H1 (cell line): ENCODE results near the gene GRK6. TPM values are rescaled to one million over a fixed set of nuclear protein-coding genes. Genes with fewer than 3 reads are reported as not detected.

Source experiments
- CTCF ChIA-PET: fragments of 300-600 bp; sonication (Branson Sonifier 250); formaldehyde crosslinking; loops from one replicate; lab custom pipeline; 2021; ENCODE audit not compliant: partially characterized antibody; lab: Charles Lee
- POLR2A ChIA-PET: fragments of 300-600 bp; sonication (Branson Sonifier 250); formaldehyde crosslinking; loops from one replicate; lab custom pipeline; 2021; ENCODE audit warnings: inconsistent platforms; ENCODE audit not compliant: partially characterized antibody; lab: Charles Lee
- DNase-seq, 2 experiments: peaks; one replicate each; pipeline versions ENCODE4 v3.0.0 to v3.0.0-alpha.2; 2010 to 2022; ENCODE audit warnings: low spot score in 2 of 2, low read depth in 1 of 2, mixed read lengths in 1 of 2
- FAIRE-seq: peaks from 2 replicates; lab custom pipeline; 2011; peaks lifted over from hg19 to GRCh38; lab: Jason Lieb, UNC
- H2AFZ ChIP-seq: 2 replicates; pipeline ENCODE4 v1.8.1; 2012; ENCODE audit warnings: low read length, inconsistent platforms
- H2AK5ac ChIP-seq: 2 replicates; pipeline ENCODE4 v1.6.1; 2013; ENCODE audit warnings: low read depth, low read length
- H2BK120ac ChIP-seq: replicated peaks from 2 replicates; pipeline ENCODE3; 2013; ENCODE audit warnings: low read depth, low read length, inconsistent platforms
- H2BK12ac ChIP-seq: 2 replicates; pipeline ENCODE4 v1.6.1; 2013; ENCODE audit warnings: low read depth, low read length
- H2BK15ac ChIP-seq: 2 replicates; pipeline ENCODE4 v1.6.1; 2013; ENCODE audit warnings: low read length
- H2BK20ac ChIP-seq: 2 replicates; pipeline ENCODE4 v1.6.1; 2013; ENCODE audit warnings: low read length
- H2BK5ac ChIP-seq: 2 replicates; pipeline ENCODE4 v1.6.1; 2013; ENCODE audit warnings: low read depth, low read length
- H3K14ac ChIP-seq: 2 replicates; pipeline ENCODE4 v1.6.1; 2013; ENCODE audit warnings: inconsistent platforms; ENCODE audit not compliant: insufficient read length
- H3K18ac ChIP-seq: 2 replicates; pipeline ENCODE4 v1.6.1; 2013; ENCODE audit warnings: low read length; ENCODE audit errors: extremely low read depth
- H3K23ac ChIP-seq: 2 replicates; pipeline ENCODE4 v1.6.1; 2013; ENCODE audit warnings: inconsistent platforms; ENCODE audit not compliant: insufficient read length
- H3K23me2 ChIP-seq: 2 replicates; pipeline ENCODE4 v1.6.1; 2013; ENCODE audit warnings: low read depth, low read length
- H3K27ac ChIP-seq: 2 replicates; pipeline ENCODE4 v1.6.1; 2011; ENCODE audit warnings: low read depth, low read length, inconsistent platforms
- H3K27me3 ChIP-seq, 4 experiments: replicated peaks in 1 of 4; 1 replicate in 1 of 4; 2 replicates in 3 of 4; pipeline versions ENCODE4 v1.6.1 to v1.8.1; 2011 to 2013; ENCODE audit warnings: low read length in 3 of 4, mild to moderate bottlenecking in 3 of 4, inconsistent platforms in 2 of 4, mixed read lengths in 2 of 4, moderate library complexity in 1 of 4; ENCODE audit not compliant: control insufficient read depth in 3 of 4, insufficient read depth in 3 of 4; ENCODE audit errors: extremely low read depth in 1 of 4
- H3K36me3 ChIP-seq, 4 experiments: 2 replicates each; pipeline versions ENCODE4 v1.6.1 to v1.8.1; 2011 to 2013; ENCODE audit warnings: mild to moderate bottlenecking in 4 of 4, low read length in 3 of 4, moderate library complexity in 2 of 4, control low read depth in 1 of 4, inconsistent platforms in 1 of 4; ENCODE audit not compliant: insufficient read depth in 4 of 4, control insufficient read depth in 2 of 4
- H3K4ac ChIP-seq: replicated peaks from 2 replicates; pipeline ENCODE3; 2013; ENCODE audit warnings: low read length, low read depth, mixed read lengths, inconsistent platforms; ENCODE audit not compliant: insufficient read length
- H3K4me1 ChIP-seq, 4 experiments: replicated peaks in 1 of 4; 1 replicate in 1 of 4; 2 replicates in 3 of 4; pipeline versions ENCODE4 v1.6.1 to v1.8.1; 2011 to 2013; ENCODE audit warnings: low read length in 3 of 4, inconsistent platforms in 2 of 4, mixed read lengths in 1 of 4; ENCODE audit not compliant: insufficient read depth in 4 of 4, control insufficient read depth in 3 of 4
- H3K4me2 ChIP-seq, 2 experiments: 2 replicates each; pipeline versions ENCODE4 v1.6.1 to v1.8.1; 2011 to 2013; ENCODE audit warnings: low read depth in 2 of 2, low read length in 2 of 2, control low read depth in 1 of 2, inconsistent platforms in 1 of 2, mild to moderate bottlenecking in 1 of 2; ENCODE audit not compliant: insufficient read depth in 1 of 2
- H3K4me3 ChIP-seq, 4 experiments: fragments of 200-600, 300-600 bp in 1 of 4; sonication (generic), shearing (Covaris generic), sonication (Bioruptor Twin) in 1 of 4; 2 replicates each; pipeline versions ENCODE4 v1.5.1 to v1.8.1; 2011 to 2016; ENCODE audit warnings: low read length in 4 of 4, low read depth in 3 of 4, control low read depth in 2 of 4, inconsistent platforms in 2 of 4, mild to moderate bottlenecking in 2 of 4, mixed read lengths in 1 of 4, moderate library complexity in 1 of 4; ENCODE audit not compliant: insufficient read depth in 2 of 4; ENCODE audit errors: extremely low read depth in 1 of 4
- H3K56ac ChIP-seq: replicated peaks from 2 replicates; pipeline ENCODE3; 2013; ENCODE audit warnings: low read depth, mild to moderate bottlenecking, mixed read lengths, low read length, inconsistent platforms; ENCODE audit not compliant: insufficient read length
- H3K79me1 ChIP-seq: 2 replicates; pipeline ENCODE4 v1.6.1; 2013; ENCODE audit warnings: low read depth, low read length, control low read depth
- H3K79me2 ChIP-seq, 2 experiments: 2 replicates each; pipeline versions ENCODE4 v1.6.1 to v1.8.1; 2012 to 2013; ENCODE audit warnings: low read length in 2 of 2, mild to moderate bottlenecking in 2 of 2, inconsistent platforms in 1 of 2; ENCODE audit not compliant: insufficient read depth in 2 of 2, control insufficient read depth in 1 of 2
- H3K9ac ChIP-seq, 4 experiments: replicated peaks in 1 of 4; 1 replicate in 1 of 4; 2 replicates in 3 of 4; pipeline versions ENCODE4 v1.6.1 to v1.8.1; 2011 to 2013; ENCODE audit warnings: low read depth in 3 of 4, low read length in 3 of 4, control low read depth in 2 of 4, mild to moderate bottlenecking in 2 of 4, moderate library complexity in 2 of 4, inconsistent platforms in 1 of 4; ENCODE audit errors: extremely low read depth in 1 of 4
- H3K9me3 ChIP-seq, 2 experiments: 2 replicates each; pipeline versions ENCODE4 v1.6.1 to v1.8.1; 2012 to 2013; ENCODE audit warnings: mild to moderate bottlenecking in 2 of 2, moderate library complexity in 2 of 2, control low read depth in 1 of 2, inconsistent platforms in 1 of 2, low read depth in 1 of 2, low read length in 1 of 2, mixed read lengths in 1 of 2; ENCODE audit not compliant: insufficient read depth in 2 of 2
- H4K20me1 ChIP-seq, 2 experiments: replicated peaks in 1 of 2; 2 replicates each; pipeline versions ENCODE3 to v1.8.1; 2011 to 2013; ENCODE audit warnings: inconsistent platforms in 2 of 2, low read length in 2 of 2, mild to moderate bottlenecking in 1 of 2; ENCODE audit not compliant: insufficient read depth in 2 of 2, control insufficient read depth in 1 of 2
- H4K5ac ChIP-seq: 2 replicates; pipeline ENCODE4 v1.6.1; 2013; ENCODE audit warnings: low read length, low read depth, mixed read lengths, inconsistent platforms; ENCODE audit not compliant: insufficient read length
- H4K8ac ChIP-seq: 2 replicates; pipeline ENCODE4 v1.8.0; 2013; ENCODE audit warnings: mild to moderate bottlenecking, moderate library complexity, low read length, inconsistent platforms; ENCODE audit not compliant: insufficient read depth; ENCODE audit errors: extremely low read depth
- H4K91ac ChIP-seq: replicated peaks from 2 replicates; pipeline ENCODE3; 2013; ENCODE audit warnings: low read length, mixed read lengths, inconsistent platforms; ENCODE audit not compliant: insufficient read length
- KDM1A ChIP-seq: fragments of 200-600, 300-600 bp; sonication (generic); IDR thresholded peaks from 2 replicates; pipeline ENCODE4 v1.7.1; 2016; ENCODE audit warnings: mild to moderate bottlenecking, low read length, borderline replicate concordance
- MAFK ChIP-seq: IDR thresholded peaks from 2 replicates; pipeline ENCODE4 v1.6.1; 2012; ENCODE audit warnings: low read depth, mild to moderate bottlenecking, improper control_type of control experiment, low read length
- WGBS, 2 experiments: shearing (Covaris generic) in 1 of 2; methylation state at CpG; one replicate each; pipeline versions ENCODE4 v1.1.6 to v1.1.7; 2013 to 2015; ENCODE audit warnings: low lambda C conversion rate in 2 of 2, mixed read lengths in 2 of 2, inconsistent platforms in 1 of 2, low coverage in 1 of 2, missing lambda C conversion rate in 1 of 2; ENCODE audit not compliant: insufficient replicate concordance in 2 of 2, insufficient coverage in 1 of 2, insufficient read length in 1 of 2; ENCODE audit errors: extremely low coverage in 1 of 2, missing lambda C conversion rate in 1 of 2; 5-methylcytosine and 5-hydroxymethylcytosine counted together
- polyA plus RNA-seq, 7 experiments: library from polyadenylated mRNA; depleted of rRNA in 3 of 7; stranded (reverse) in 5 of 7; unstranded in 2 of 7; fragments of >200 nt in 5 of 7; fragments of 200-250 nt in 2 of 7; gene quantifications; 1 replicate in 5 of 7; 2 replicates in 1 of 7; 4 replicates in 1 of 7; pipeline versions ENCODE4 v1.2.1 to v1.2.3, GENCODE V29; 2011 to 2013; ENCODE audit warnings: missing spikeins in 2 of 7, mixed read lengths in 2 of 7
- total RNA-seq: library from RNA; stranded (reverse); fragmentation: NEBNext Ultra II Directional; extraction: Animal tissue kit (Norgen Biotek cat#: 25700); gene quantifications from 2 replicates; pipeline ENCODE4 v1.2.1, GENCODE V29; 2021

GRK6 gene
- total and polyA plus RNA-seq, 2 of the 8 experiments (the other 6 are each of a cell fraction or from before 2014, with no cell fraction given), result 31.8 to 57.8 TPM

DNA sequence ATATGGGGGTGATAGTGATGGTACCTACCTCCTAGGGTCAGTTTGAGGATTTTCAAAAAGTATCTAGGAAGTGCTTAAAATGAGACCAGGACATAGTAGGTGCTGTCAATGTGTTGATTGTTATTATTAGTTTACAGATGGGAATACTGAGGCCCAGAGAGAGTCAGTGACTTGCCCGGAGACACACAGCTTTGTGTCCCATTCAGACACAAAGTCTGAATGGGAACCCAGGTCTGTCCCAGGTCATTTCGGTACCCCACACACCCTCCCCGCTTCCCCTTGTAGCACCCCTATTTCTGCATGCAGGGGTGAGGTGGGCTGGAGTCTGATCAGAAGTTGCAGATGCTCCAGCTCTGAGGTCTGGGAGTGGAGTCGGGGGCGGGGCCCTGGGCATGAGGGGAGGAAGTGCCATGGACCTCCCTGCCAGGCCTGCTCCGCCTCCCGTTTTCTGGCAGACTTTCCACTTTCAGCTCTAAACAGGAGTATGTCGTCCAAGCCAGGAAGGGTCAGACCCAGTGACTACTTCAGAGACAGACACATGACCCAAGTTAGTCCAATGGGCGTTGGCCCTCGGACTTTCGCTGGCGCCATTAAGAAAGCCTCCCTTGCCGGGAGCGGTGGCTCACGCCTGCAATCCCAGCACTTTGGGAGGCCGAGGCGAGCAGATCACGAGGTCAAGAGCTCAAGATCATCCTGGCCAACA is 50.2 kb downstream of the GRK6 start:
- Histone ChIP-seq H3K4me2 (no peak overlapping the region), H4K20me1 (peaks cover 0 to 4% of the 10 kb centered on the region in 2 experiments), H2BK120ac (no peak overlapping the region), H3K9ac (no peak overlapping the region), H2BK20ac (no peak overlapping the region), H2BK5ac (no peak overlapping the region), H3K23me2 (peaks cover 3% of the 10 kb centered on the region), H4K91ac (no peak overlapping the region), H3K27ac (no peak overlapping the region; the same call in 1 of the 2 replicates), H3K14ac (no peak overlapping the region), H3K9me3 (no peaks in the 10 kb centered on the region), H2BK15ac (peak overlapping the region; percentile 65; the same call in 1 of the 2 replicates), H3K18ac (no peak overlapping the region), H3K79me2 (peaks cover 6 to 11% of the 10 kb centered on the region in 2 experiments), H3K4me3 (no peak overlapping the region), H3K23ac (no peak overlapping the region), H3K27me3 (no peaks in the 10 kb centered on the region), H3K4ac (no peak overlapping the region), H3K79me1 (peaks cover 2% of the 10 kb centered on the region; the same call in 1 of the 2 replicates), H4K8ac (no peak overlapping the region), H3K36me3 (peaks cover 0 to 5% (median 0%) of the 10 kb centered on the region in 4 experiments; a peak in 3 of 8 replicates), H2BK12ac (no peak overlapping the region), H4K5ac (no peak overlapping the region), H3K4me1 (peaks cover 6 to 23% (median 17%) of the 10 kb centered on the region in 4 experiments), H3K56ac (no peak overlapping the region), H2AFZ (no peak overlapping the region), H2AK5ac (no peak overlapping the region)
- FAIRE-seq, result no peak
- 87% methylated on average over 14 of the region's 18 CpGs; no CpG with 5 or more reads in 1 of the 2 experiments for WGBS, 2 experiments
- ChIA-PET CTCF (interaction anchor here (0.9 to 10.4 kb wide), 7 partner anchors 15 to 86 kb away, joined by 3 to 162 read pairs (median 8); partner anchors contain the start of gene PDLIM7), POLR2A (interaction anchor here (1.0 to 67.5 kb wide), 6 partner anchors 3 to 61 kb away, joined by 3 to 3349 read pairs (median 8); partner anchors contain the start of genes DBN1, DOK3, PDLIM7 and PRR7)
- TF ChIP-seq MAFK (no peak), KDM1A (peak; percentile 53; the same call in 1 of the 2 replicates)
- no peak for DNase-seq
